Myocyte (in vitro differentiated cells): ENCODE results near the gene MPZL1. TPM values are rescaled to one million over a fixed set of nuclear protein-coding genes. Genes with fewer than 3 reads are reported as not detected.
A peak's percentile ranks its signal among the peaks of the same experiment; 100 is the strongest.

Source experiments
- DNase-seq: peaks from one replicate; pipeline ENCODE4 v3.0.0-alpha.2; 2012; ENCODE audit warnings: low read depth
- total RNA-seq: library from RNA; depleted of rRNA; stranded (reverse); fragments of >200 nt; gene quantifications from 2 replicates; pipeline ENCODE4 v1.2.3, GENCODE V29; 2014

The MPZL1 gene
- total RNA-seq, 1 donor from 2014 or later = 39.3 TPM

GRCh38 chr1:167776151-167776550, 54.4 kb downstream of the MPZL1 start:
- DNase-seq = no peak

GRCh38 chr1:167776616-167777268, 55.0 kb downstream of the MPZL1 start:
- no peak for DNase-seq

DNA sequence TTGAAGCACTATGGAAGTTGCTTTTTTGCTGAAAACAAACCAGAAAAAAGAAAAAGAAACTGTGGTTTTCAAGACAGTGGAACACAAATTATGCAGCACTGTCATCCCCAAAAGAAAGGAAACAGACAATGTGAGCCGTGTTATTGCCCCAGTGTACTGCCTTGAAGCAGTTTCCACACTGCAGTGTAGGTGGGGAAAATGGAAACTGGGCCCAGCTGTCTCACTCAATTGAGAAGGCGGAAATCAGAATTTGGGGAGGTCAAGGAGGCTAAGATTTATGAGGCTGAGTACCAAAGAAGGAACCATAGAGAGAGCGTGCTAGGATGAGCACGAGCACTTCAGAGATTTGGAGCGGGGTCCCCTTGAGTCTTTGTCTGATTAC, 55.5 kb downstream of the MPZL1 start:
- no peak for DNase-seq

- no peak for DNase-seq
Observed at GRCh38 chr1:167781558-167781957, 59.8 kb downstream of the MPZL1 start.

DNA sequence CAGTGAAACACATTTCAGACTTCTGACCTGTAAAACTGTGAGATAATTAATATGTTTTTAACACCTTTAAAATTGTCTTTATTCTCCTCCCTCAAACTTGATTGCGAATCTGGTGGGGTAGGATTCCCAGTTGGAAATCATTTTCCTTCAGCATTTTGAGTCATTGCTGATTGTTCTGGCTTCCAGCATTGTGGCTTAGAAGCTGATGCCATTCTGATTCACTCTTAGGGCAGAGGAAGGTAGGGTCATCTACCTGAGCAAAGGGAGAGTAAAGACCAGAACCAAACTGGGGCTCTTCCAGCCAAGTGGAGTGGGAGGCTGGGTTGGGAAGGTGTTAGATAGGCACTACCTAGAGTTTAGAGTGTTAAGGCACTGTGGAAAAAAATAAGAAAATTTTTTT, 61.2 kb downstream of the MPZL1 start:
- no peak for DNase-seq

- DNase-seq = peak; percentile 71
Observed at GRCh38 chr1:167784876-167785550, 63.2 kb downstream of the MPZL1 start.

DNA sequence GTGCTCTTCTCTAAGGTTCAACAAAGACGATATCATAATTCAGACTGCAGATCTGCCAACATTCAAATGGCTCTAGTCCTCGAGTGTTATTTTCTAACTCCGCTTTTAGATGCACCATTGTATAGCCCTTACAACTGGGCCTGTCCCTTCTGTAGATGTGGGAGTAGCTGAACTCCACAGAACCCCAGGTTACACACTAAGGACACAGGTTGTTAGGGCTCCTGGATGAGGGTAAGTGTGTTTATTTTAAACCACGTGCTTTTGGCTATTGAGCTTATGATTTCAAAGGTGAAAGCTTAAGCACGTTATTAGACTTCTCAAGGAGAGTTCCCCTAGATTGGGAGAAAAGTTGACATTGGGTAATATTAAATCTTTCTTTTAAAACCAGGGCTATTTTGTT, 64.7 kb downstream of the MPZL1 start:
- DNase-seq = no peak

- DNase-seq = peak; percentile 52
Observed at GRCh38 chr1:167789501-167789900, 67.7 kb downstream of the MPZL1 start.

DNA sequence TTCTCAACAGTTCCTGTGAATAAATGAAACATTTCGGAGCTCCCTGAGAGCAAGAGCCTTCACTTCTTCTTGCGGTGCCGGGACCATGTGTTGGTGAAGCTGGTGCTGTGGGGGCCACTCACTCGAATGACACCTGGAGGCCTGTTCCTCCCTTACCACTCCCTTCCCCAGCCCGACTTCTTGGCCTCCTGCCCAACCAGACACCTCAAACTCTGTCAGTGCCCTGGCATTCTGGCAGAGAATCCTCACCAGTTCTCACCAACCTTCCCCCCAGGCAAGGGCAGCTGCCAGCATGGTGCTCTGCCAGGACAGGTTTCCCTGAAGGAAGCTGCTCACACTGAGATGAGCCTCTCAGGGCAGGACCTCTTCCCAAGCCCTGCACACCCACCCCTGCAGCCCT, 68.3 kb downstream of the MPZL1 start:
- DNase-seq = peak; percentile 60

- peak; percentile 98 for DNase-seq
Observed at GRCh38 chr1:167791281-167792187, 69.8 kb downstream of the MPZL1 start.

DNA sequence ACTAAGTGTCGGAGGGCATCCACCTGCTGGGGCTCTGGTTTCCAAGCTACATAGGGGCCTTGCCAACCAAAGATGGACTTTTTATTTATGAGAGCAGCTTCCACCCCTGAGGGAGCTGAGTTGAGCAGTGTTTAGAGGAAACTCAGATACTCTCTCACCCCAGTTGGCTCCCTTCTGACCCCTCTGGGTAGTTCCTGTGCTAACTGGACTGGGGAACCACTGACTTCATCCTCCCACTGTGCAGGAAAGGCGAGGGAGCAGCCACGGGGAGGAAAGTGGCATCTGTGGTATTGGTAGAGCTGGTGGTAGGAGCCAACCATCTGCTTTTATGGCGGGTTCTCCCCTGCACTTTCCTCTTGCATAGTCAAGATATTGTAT, 70.4 kb downstream of the MPZL1 start:
- DNase-seq = no peak

DNA sequence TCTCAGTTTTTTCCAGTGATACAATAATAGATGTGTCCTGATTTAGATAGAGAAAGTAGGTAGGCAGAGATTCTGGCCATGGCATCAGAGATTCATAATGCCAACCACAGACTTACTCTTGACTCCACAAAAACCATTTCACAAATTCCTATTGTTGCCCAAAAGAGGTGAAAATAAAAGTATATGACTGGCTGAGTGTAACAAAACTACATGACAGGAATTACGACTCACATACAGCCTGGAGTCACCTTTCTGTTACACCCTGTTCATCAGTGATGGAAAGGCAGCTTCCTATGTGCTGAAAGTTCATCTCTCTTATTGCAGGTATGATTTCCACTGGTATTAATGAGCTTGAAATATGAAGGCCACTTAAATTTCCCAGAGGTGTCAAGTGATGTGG, 72.3 kb downstream of the MPZL1 start:
- no peak for DNase-seq

DNA sequence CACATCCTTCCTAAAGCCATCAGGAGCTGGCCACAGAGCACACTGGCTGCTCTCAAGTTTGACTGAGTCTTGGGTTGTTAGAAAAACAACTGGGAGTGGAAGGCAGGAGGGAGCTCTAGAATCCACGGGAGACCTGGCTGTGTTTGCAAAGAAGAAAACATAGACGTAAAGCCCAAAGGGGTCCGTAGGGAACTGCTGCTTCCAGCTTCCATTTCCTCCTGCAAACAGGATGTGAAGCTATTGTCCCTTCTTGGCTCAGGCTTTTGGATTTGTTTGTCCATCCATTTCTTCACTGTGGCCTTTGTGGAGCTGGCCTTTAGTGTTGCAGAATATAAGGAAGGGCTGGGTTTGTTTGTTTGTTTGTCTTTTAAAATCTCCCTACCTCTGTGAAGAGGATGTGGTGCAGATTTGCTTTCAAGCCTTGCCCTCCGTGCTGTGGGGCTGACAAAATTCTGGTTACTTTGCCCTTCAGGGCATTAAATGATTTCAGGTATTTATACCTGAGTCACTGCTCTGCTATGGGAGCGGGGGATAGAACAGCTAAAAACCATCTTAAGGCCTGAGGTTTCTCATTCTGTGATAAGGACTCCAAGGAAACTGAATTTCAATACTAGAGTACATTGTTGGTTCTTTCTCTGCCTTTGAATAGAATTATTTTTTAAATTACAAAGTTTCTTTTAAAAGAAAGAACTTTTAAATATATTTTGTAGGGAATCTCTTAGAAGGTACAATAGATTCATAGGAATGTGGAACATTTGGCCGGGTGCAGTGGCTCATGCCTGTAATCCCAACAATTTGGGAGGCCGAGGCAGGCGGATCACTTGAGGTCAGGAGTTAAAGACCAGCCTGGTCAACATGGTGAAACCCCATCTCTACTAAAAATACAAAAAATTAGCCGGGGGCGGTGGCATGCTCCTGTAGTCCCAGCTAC, 74.3 kb downstream of the MPZL1 start:
- no peak for DNase-seq

GRCh38 chr1:167797015-167797414, 75.2 kb downstream of the MPZL1 start:
- DNase-seq = peak; percentile 89

GRCh38 chr1:167798952-167799351, 77.2 kb downstream of the MPZL1 start:
- DNase-seq = no peak

- no peak for DNase-seq
Observed at GRCh38 chr1:167799747-167800146, 78.0 kb downstream of the MPZL1 start.

DNA sequence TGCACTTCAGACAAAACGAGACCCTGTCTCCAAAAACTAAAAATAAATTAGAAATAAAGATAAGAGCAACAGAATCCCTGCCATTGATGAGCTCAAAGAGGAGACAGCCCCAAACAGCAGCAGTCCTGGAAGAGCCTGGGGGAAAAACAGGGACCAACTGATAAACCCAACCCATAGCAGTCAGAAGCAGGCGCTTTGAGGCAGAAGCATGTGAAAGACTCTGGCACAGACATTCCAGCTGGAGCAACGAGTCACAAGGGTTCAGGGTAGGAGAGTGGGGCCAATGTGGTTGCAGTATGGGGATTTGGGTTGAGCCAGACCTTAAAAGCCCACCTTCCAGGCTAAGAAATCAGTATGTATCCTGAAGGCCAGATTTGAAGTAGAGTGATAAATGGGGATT, 78.5 kb downstream of the MPZL1 start:
- no peak for DNase-seq

DNA sequence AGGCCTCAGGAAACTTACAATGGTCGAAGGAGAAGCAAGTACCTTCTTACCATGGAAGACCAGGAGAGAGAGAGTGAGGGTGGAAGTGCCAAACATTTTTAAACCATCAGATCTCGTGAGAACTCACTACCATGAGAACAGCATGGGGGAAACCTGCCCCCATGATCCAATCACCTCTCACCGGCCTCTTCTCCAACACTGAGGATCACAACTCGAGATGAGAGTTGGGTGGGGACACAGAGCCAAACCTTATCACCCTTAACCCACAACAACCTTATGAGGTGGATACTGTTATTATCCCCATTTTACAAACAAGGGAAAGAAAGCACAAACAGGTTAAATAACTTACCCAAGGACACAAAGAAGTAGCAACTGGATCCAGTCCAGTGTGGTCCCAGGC, 80.5 kb downstream of the MPZL1 start:
- no peak for DNase-seq

- peak; percentile 93 for DNase-seq
Observed at GRCh38 chr1:167803358-167804207, 81.8 kb downstream of the MPZL1 start.

DNA sequence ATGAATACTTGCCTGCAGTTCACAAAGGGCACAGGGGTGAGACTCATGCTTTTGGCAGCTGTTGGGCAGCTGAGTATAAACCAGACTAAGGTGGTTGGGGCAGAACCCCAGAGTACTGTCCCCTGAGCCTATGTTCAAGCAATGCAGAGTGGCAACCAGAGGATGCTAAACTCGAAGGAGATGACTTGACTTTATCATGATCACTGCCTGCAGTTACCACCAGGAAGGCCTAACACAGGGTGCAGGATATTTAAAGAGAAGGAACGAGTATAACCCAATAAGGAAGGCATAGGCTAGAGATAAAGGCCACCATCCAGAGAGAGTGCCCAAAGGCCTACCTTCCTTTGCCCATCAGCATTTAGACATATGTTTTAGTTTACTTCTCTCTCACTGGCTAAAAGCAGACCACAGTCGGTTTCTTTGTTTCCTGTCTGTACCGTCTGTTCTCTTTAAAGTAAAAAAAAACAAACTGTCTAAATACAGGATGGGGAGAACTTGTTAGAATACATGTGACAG, 83.3 kb downstream of the MPZL1 start:
- peak; percentile 48 for DNase-seq
